Omental fat pad (tissue), 4 donors: ENCODE measurements around the gene TRPV4. TPM values are rescaled to one million over a fixed set of nuclear protein-coding genes. Genes with fewer than 3 reads are reported as not detected.

Experiments used
- ATAC-seq: fragments of 150-250 bp; one replicate; pipeline ENCODE4 v1.9.1; 2016; ENCODE audit warnings: mild to moderate bottlenecking, moderate library complexity; ENCODE audit not compliant: low FRiP score
- DNase-seq: peaks from one replicate; pipeline ENCODE4 v3.0.0-alpha.2; 2019; ENCODE audit warnings: low spot score
- total RNA-seq, 4 donors: library from RNA; depleted of rRNA; stranded (reverse); fragments of >200 nt; gene quantifications; one replicate each; pipeline ENCODE4 v1.1.0, GENCODE V29; 2016
- TF ChIP-seq, protein P1 (sequence below), 3 donors: fragments of 450-650 bp; IDR thresholded peaks; one replicate each; pipeline ENCODE4 v1.5.1; 2016 to 2017; ENCODE audit warnings: antibody characterized with exemption in 3 of 3, mild to moderate bottlenecking in 3 of 3, moderate library complexity in 2 of 3

TRPV4 gene
- total RNA-seq, 4 donors from 2014 or later = 1.2 to 2.4 (median 1.6) TPM

GRCh38 chr12:109808876-109809646 lies 24.1 kb downstream of the TRPV4 start:
- TF ChIP-seq, protein P1, sequence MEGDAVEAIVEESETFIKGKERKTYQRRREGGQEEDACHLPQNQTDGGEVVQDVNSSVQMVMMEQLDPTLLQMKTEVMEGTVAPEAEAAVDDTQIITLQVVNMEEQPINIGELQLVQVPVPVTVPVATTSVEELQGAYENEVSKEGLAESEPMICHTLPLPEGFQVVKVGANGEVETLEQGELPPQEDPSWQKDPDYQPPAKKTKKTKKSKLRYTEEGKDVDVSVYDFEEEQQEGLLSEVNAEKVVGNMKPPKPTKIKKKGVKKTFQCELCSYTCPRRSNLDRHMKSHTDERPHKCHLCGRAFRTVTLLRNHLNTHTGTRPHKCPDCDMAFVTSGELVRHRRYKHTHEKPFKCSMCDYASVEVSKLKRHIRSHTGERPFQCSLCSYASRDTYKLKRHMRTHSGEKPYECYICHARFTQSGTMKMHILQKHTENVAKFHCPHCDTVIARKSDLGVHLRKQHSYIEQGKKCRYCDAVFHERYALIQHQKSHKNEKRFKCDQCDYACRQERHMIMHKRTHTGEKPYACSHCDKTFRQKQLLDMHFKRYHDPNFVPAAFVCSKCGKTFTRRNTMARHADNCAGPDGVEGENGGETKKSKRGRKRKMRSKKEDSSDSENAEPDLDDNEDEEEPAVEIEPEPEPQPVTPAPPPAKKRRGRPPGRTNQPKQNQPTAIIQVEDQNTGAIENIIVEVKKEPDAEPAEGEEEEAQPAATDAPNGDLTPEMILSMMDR (IDR thresholded peaks at IDR 0.05) = no peak
- DNase-seq (no peak), ATAC-seq (no peak)

GRCh38 chr12:109807954-109808643 lies 25.1 kb downstream of the TRPV4 start:
- TF ChIP-seq, protein P1 (IDR thresholded peaks at IDR 0.05) = no peak
- DNase-seq = no peak
- no peak for ATAC-seq

- DNase-seq (peak; percentile 56), ATAC-seq (peak; percentile 58)
- TF ChIP-seq, protein P1 (IDR thresholded peaks at IDR 0.05) = peak in 2 of 3 donors; percentile 69 to 91
Measured at GRCh38 chr12:109804820-109805761, 28.1 kb downstream of the TRPV4 start.

DNA sequence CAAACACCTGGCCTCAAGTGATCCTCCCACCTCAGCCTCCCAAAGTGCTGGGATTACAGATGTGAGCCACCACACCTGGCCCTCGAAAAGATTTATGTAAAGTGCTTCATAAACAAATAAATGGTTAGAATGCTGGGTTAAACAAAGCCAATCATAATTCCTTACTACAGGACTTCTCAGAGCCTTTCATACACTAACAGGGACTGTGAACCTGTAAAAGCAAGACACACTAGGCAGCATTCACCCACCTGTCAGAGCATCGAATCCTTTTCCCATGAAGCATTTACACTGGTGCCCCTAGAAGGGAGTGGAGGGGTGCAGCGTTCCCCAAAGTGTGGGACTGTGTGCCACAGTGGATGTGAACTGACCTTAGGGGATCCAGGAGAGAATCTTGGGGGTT lies 29.5 kb downstream of the TRPV4 start:
- ATAC-seq (no peak), DNase-seq (no peak)
- TF ChIP-seq, protein P1 (IDR thresholded peaks at IDR 0.05) = no peak

- TF ChIP-seq, protein P1 (IDR thresholded peaks at IDR 0.05) = no peak
- ATAC-seq (no peak), DNase-seq (no peak)
Measured at GRCh38 chr12:109802828-109803227, 30.4 kb downstream of the TRPV4 start.

DNA sequence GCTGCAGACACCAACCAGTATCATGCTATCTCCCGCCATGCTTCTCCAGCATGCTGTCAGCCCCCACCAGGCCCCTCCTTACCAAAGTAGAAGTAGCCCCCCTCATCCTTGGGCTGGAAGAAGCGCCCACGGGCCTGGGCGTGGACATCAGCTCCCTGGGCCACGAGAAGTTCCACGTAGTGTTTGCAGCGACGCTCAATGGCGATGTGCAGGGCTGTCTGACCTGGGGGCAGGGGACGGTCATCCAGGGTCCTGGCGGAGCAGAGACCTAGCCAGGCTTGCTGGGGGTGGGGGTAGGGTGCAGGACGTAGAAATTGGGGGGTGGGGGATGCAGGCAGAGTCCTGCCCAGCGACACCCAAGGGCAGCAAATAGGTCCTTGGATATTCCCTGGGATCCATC lies 32.7 kb downstream of the TRPV4 start:
- ATAC-seq = no peak
- DNase-seq = no peak
- TF ChIP-seq, protein P1 (IDR thresholded peaks at IDR 0.05) = no peak
